AG10803 (cell line): ENCODE data around the gene IGFBPL1.

Source experiments
- DNase-seq: peaks from one replicate; pipeline ENCODE4 v3.0.0; 2010; ENCODE audit warnings: low read depth
- H3K4me3 ChIP-seq: 2 replicates; pipeline ENCODE4 v1.5.1; 2011; ENCODE audit warnings: mild to moderate bottlenecking, low read length, control low read depth
- TF ChIP-seq, protein P1 (sequence below): conservative IDR thresholded peaks from 2 replicates; pipeline ENCODE4 v1.5.1; 2011; ENCODE audit warnings: mild to moderate bottlenecking, low read length, control low read depth, inconsistent platforms

Gene IGFBPL1

DNA sequence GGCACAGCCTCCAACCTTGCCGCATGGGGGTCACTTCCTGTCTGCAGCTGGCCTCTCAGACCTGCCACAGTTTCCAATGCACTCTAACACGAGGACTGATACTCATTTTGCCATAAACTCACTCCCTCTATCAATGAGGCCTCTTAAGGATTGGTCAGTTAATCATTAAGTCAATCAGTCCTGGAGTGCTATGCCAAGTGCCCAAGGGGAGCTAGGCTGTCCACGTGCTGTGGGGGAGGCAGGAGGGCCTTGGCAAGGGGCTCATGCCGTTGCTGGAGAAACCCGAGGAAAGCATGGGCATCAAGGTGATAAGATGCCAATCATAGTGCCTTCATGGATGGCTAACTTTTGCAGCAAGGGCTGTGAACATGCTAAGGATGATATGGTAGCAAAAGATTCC is 33.4 kb downstream of the IGFBPL1 start:
- TF ChIP-seq, protein P1, sequence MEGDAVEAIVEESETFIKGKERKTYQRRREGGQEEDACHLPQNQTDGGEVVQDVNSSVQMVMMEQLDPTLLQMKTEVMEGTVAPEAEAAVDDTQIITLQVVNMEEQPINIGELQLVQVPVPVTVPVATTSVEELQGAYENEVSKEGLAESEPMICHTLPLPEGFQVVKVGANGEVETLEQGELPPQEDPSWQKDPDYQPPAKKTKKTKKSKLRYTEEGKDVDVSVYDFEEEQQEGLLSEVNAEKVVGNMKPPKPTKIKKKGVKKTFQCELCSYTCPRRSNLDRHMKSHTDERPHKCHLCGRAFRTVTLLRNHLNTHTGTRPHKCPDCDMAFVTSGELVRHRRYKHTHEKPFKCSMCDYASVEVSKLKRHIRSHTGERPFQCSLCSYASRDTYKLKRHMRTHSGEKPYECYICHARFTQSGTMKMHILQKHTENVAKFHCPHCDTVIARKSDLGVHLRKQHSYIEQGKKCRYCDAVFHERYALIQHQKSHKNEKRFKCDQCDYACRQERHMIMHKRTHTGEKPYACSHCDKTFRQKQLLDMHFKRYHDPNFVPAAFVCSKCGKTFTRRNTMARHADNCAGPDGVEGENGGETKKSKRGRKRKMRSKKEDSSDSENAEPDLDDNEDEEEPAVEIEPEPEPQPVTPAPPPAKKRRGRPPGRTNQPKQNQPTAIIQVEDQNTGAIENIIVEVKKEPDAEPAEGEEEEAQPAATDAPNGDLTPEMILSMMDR = no peak
- H3K4me3 ChIP-seq = no peak overlapping the region
- no peak for DNase-seq

DNA sequence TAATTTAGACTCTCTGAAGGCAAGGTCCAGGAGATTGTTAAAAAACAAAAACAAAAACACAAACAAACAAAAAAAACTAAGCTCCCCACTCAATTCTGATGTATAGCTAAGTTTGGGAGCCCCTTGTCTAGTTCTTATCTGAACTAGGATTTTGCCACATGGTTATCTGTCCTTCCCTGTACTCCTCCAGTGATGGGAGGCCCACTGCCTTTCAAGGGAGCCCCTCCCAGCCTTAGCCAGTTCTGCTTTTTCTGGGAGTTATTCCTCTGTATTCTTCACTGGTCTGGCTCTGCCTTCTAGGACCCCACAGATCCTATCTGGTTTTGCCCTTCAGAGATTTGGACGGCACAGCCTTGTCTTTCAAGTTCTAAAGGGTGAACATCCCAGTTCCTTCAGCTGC is 33.8 kb downstream of the IGFBPL1 start:
- no peak overlapping the region for H3K4me3 ChIP-seq
- no peak for DNase-seq
- TF ChIP-seq, protein P1 = no peak

DNA sequence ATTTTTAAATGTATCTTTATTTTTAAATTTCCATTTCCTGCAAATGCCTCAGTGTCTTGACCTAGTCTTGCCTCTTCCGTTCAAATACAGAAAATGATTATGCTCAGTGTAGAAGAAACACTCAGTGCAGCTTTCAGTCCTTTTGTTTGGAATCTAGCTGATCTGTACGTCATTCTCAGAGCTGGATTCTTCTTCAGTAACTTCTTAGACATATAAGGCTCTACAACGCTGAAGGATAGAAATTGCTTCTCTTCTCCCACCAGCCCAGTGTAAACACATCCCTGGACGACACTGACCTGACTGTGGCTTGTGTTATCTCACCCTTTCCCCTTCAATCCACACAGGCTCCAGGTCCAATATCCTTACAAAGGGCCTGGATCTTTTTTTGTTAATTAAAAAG is 34.9 kb downstream of the IGFBPL1 start:
- DNase-seq = peak; percentile 45
- no peak overlapping the region for H3K4me3 ChIP-seq
- TF ChIP-seq, protein P1 = no peak

DNA sequence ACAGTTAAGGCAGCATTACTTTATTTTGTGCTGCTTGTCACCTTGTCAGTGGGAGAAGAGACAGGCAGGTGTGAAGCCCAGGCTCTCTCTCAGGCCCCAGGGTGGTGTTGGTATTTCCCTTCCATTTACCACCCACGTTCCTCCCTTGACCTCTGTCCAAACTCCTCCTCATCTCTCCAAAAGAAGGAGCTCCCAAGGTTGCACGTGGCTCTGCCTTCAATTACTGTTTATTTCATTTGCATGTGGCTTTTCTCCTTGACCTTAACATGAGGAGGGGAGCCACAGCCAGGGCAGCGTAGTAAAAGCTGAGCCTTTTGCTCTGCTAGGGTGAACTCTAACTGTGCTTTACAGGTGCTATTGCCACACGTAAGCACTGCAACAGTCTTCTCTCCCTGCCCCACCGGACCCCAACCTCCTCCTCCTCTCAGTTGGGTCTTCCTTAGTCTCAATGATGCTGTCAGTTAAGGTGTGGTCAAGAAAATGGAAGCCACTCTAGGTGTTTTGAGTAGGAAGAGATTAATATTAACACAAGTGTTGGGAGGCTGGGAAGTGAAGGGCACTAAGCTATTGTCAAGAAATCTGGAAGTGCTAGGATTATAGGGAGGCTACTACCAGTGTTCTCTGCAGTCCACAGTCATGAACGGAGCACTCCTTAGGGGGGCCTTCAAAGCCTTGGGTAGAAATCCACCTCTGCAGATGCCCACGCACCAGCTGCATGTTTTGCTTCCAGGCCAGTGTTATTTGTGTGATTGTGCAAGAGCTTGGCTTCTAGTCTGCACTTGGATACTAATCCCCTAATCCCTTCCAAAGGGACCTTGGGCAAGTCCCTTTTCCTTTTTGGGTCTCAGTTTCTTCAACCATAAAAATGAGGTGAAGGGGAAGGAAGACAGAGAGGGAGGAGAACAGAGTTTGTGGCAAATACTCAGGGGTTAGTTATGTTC is 35.7 kb downstream of the IGFBPL1 start:
- DNase-seq = peak; percentile 71
- H3K4me3 ChIP-seq = no peak overlapping the region
- TF ChIP-seq, protein P1 = no peak

DNA sequence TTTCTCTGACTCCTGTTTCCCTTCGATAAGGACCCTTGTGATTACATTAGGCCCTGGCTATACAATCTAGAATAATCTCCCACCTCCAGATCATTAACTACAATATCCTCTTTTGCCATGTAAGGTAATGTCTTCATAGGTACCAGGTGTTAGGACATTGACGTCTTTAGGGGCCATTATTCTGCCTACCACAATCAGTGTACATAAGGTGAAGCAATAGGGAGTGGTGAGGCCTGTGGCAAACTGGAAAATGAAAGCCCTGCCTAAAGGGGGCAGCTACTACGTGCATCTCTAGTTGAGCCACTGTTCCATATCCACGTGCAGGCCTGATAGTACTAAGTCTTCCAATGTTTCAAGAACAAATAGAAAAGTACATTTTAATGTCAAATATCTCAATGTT is 36.5 kb downstream of the IGFBPL1 start:
- TF ChIP-seq, protein P1 = no peak
- H3K4me3 ChIP-seq = no peak overlapping the region
- DNase-seq = no peak

DNA sequence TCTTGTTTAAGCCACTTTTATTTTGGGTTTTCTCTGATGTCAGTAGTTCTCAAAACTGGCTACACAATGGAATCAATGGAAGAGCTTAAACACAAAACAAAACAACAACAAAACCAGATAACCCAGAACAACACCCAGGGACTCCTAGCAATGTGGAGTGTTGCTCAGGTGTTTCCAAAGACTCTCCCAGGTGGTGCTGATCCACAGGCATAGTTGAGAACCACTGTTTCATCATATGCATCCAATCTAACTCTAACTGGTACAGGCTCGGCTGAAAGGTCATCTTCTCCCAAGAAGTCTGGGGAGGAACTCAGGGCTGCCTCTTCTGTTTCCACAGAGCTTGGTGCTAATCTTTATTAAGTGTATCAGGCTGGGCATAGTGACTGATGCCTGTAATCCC is 37.2 kb downstream of the IGFBPL1 start:
- DNase-seq = no peak
- no peak overlapping the region for H3K4me3 ChIP-seq
- TF ChIP-seq, protein P1 = no peak

DNA sequence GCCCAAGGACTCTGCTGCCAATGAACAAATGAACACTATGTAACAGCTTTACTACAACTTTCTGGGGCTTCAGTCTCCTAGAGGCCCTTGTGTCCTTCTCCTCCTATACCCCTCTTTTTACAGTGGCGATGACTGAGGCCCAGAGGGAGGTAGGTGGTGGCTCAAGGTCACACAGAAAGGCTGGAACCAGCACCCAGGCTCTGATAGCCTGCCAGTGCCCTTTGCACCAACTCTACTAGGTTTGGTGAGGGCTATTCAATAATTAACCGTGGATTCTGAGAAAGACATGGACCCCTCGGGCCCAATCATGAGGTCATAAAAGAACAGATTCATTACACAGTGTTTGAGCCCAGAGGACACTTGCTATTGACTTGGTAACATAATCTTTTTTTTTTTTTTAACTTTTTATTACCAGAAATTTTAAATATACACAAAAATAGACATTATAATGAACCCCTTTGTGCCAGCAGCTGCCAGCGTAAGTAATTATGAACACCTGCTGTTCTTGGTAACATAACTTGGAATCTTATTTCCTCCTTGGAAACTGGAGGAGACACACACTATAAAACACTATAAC is 37.8 kb downstream of the IGFBPL1 start:
- DNase-seq = no peak
- no peak overlapping the region for H3K4me3 ChIP-seq
- TF ChIP-seq, protein P1 = no peak
